Suprapubic skin (tissue), 3 donors: ENCODE measurements around the gene CCDC50.

Source experiments
- POLR2A ChIP-seq, 2 donors: fragments of 450-650 bp; IDR thresholded peaks; one replicate each; pipeline ENCODE4 v1.6.1; 2017; ENCODE audit warnings: antibody characterized with exemption in 2 of 2, mild to moderate bottlenecking in 2 of 2, moderate library complexity in 2 of 2
- TF ChIP-seq, protein P1 (sequence below), 2 donors: fragments of 200-600 bp in 1 of 2; fragments of 450-650 bp in 1 of 2; sonication (generic) in 1 of 2; IDR thresholded peaks; one replicate each; pipeline ENCODE4 v1.5.1; 2016 to 2019; ENCODE audit warnings: antibody characterized with exemption in 2 of 2, mild to moderate bottlenecking in 1 of 2, moderate library complexity in 1 of 2

GRCh38 chr3:191362524-191363090 lies 33.4 kb downstream of the CCDC50 start:
- no peak for TF ChIP-seq POLR2A (IDR thresholded peaks at IDR 0.05)
- TF ChIP-seq, protein P1, sequence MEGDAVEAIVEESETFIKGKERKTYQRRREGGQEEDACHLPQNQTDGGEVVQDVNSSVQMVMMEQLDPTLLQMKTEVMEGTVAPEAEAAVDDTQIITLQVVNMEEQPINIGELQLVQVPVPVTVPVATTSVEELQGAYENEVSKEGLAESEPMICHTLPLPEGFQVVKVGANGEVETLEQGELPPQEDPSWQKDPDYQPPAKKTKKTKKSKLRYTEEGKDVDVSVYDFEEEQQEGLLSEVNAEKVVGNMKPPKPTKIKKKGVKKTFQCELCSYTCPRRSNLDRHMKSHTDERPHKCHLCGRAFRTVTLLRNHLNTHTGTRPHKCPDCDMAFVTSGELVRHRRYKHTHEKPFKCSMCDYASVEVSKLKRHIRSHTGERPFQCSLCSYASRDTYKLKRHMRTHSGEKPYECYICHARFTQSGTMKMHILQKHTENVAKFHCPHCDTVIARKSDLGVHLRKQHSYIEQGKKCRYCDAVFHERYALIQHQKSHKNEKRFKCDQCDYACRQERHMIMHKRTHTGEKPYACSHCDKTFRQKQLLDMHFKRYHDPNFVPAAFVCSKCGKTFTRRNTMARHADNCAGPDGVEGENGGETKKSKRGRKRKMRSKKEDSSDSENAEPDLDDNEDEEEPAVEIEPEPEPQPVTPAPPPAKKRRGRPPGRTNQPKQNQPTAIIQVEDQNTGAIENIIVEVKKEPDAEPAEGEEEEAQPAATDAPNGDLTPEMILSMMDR (IDR thresholded peaks at IDR 0.05) = no peak
